ENCODE data around the gene C15orf39. TPM values are rescaled to one million over a fixed set of nuclear protein-coding genes. Genes with fewer than 3 reads are reported as not detected.
"Not testable (repeated sequence)": the region's sequence is repeated elsewhere in the genome, so short reads cannot be mapped to it uniquely, and the experiment has no call there.

The C15orf39 gene
- total and polyA plus RNA-seq, 5 experiments from 2014 or later, result 1.0 to 27.6 (median 4.5) TPM

DNA sequence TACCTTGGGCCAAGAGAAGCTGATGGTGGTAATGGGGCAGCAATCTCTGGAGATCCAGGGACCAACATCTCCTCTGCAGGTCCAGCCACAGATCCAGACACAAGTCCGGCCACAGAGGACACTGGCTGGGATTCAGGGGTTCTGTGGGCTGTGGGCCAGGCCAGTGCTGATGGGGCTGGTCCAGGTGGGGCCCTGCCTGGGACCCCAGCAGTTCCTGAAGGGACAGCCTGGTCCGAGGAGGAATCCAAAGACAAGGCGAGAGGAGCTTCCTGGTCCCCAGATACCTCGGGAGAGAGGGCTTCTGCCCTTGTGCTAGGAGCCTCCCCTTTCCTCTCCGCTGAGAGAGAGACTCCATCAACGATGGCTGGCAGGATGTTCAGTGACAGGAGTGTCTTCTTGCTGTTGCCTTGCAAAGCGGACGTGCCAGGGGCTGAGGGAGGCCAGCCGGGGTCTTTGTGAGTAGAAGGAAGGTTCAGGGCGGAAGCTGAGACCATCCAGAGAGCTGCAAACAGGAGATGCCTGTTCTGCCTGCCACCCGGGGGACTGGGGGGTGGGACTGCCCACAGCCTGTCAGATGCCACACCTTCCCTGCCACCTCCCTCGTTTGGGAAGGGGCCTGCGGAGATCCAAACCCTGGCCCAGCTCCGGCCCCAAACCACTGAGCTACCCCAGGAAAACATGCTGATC is 32.0 kb downstream of the C15orf39 start:
- H3K4me3 Mint-ChIP-seq, result no peak overlapping the region

DNA sequence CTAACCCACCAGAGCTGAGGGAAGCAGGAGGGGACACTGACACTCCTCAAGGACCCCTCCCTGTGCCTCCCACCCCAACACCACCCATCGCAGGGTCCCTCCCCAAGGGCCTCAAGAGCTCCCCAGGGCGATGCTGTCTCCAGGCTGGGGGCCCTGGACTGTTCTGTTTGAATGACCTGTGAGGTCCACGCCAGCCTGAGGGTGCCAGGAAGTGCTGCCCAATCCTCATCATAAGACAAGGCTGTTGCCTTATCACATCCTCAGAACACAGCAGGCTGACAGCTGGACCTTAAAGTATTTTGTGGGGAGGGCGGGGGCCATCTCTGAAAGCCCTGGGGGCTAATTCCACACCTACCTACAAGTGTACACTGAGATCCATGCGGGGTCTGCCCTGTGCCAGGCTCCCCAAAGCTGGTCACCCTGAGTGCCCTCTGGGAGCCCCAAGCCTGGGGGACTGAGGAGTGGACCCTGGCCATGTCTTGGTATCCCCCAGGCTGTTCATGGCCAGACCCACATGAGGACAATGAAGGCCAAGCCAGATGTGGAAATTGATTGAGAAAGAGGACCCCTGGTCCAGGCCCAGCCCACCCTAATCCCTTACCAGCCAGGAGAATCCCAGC is 32.6 kb downstream of the C15orf39 start:
- Mint-ChIP-seq H3K36me3 (no peaks in the 10 kb centered on the region), H3K4me3 (no peak overlapping the region), H3K27ac (no peak overlapping the region), H3K4me1 (no peaks in the 10 kb centered on the region), H3K27me3 (peaks cover 10 to 31% (median 14%) of the 10 kb centered on the region in 5 donors), H3K9me3 (no peaks in the 10 kb centered on the region)
- ATAC-seq, result no peak
- DNase-seq, result peak in 1 of 10 donors; percentile 10
- POLR2A ChIA-PET, result no interaction called here

More for the DNA sequence above, 32.0 kb downstream of the C15orf39 start:
- Mint-ChIP-seq H3K9me3 (no peaks in the 10 kb centered on the region), H3K27ac (no peak overlapping the region), H3K36me3 (no peaks in the 10 kb centered on the region), H3K27me3 (peaks cover 10 to 31% (median 13%) of the 10 kb centered on the region in 5 donors), H3K4me1 (no peaks in the 10 kb centered on the region)
- POLR2A ChIA-PET, result no interaction called here
- DNase-seq, result peak in 1 of 10 donors; percentile 51
- no peak for ATAC-seq

DNA sequence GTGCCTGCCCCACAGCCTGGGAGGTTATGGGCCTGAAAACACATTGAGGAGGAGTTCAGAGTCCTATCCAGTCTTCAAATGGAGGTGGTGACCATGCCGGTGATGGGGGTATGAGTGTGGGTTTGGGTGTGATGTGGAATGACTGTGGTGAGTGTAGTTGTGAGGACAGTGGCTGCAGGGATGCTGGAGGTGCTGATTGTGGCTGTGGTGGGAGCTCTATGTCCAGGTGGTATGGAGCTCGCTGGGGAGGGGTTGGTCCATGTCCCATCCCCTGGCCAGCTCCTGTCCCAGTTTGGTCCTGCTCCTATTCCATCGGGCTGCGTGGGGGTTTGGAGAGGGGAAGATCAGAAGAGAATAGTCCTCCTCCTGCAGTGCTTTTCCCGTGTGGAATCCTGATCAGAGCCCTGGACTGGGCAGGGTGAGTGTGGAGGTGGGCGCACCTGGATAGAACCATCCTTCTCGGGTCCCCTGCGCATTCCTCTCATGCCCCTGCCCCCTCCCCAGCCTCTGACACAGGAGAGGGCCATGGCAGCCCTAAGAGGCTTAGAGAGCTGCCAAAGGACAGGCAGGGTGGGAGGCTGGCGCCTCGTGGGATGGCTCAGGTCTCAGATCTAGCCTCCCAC is 33.5 kb downstream of the C15orf39 start:
- ATAC-seq (no peak), DNase-seq (peak in 1 of 10 donors; percentile 56)
- H3K4me3 Mint-ChIP-seq, result no peak overlapping the region
- no peaks in the 10 kb centered on the region for H3K36me3 Mint-ChIP-seq
- no peaks in the 10 kb centered on the region for H3K4me1 Mint-ChIP-seq
- H3K27ac Mint-ChIP-seq, result no peak overlapping the region
- H3K9me3 Mint-ChIP-seq, result no peaks in the 10 kb centered on the region
- peaks cover 10 to 31% (median 17%) of the 10 kb centered on the region in 5 donors for H3K27me3 Mint-ChIP-seq
- POLR2A ChIA-PET, result no interaction called here

DNA sequence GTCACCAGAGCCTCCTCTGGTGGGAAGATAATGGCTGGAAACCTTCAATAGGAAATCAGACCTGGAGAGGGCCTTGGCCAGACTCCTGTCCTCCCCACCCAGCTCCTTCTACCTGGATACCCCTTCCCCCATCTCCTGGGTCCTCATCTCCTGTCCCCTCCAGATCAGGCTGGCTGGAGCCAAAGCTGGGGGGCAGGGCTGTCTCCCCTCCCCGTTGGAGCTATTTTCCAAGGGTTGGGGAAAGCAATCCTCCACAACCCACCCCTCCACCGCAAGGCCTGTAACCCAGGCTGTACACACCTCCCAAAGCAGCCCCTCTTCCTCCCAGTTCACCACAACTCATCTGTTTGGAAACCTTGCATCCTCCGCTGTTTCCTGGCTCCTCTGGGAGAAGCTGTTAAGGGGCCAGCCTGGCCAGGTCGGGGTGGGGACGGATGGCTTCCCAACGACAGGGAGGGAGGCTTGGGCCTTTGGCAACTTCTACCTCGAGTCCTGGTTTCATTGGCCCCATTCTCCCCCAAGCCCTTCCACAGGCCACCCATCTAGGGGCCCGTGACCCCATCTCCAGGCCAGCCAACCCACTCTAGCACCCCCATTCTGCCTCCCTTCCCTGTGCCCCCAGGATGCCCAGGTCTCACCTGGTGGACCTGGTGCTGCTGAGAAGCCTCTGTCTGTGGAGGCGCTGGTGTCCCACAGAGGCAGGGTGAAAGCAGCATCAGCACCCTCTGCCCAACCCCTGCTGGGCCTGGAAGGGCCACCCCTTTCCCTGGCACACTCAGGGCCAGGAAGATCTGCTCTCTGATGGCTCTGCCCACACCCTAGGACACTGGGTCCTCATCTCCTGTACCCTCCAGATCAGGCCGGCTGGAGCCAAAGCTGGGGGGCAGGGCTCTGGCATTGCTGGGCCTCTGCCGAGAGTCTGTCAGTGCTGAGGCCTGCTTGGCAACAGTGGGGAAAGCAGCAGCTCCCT is 34.4 kb downstream of the C15orf39 start:
- Mint-ChIP-seq H3K27me3 (peaks cover 8 to 31% (median 20%) of the 10 kb centered on the region in 5 donors), H3K4me3 (no peak overlapping the region), H3K36me3 (no peaks in the 10 kb centered on the region), H3K27ac (no peak overlapping the region), H3K4me1 (no peaks in the 10 kb centered on the region), H3K9me3 (no peaks in the 10 kb centered on the region)
- ATAC-seq (no peak), DNase-seq (peak in 1 of 10 donors; percentile 62)
- POLR2A ChIA-PET, result no interaction called here

DNA sequence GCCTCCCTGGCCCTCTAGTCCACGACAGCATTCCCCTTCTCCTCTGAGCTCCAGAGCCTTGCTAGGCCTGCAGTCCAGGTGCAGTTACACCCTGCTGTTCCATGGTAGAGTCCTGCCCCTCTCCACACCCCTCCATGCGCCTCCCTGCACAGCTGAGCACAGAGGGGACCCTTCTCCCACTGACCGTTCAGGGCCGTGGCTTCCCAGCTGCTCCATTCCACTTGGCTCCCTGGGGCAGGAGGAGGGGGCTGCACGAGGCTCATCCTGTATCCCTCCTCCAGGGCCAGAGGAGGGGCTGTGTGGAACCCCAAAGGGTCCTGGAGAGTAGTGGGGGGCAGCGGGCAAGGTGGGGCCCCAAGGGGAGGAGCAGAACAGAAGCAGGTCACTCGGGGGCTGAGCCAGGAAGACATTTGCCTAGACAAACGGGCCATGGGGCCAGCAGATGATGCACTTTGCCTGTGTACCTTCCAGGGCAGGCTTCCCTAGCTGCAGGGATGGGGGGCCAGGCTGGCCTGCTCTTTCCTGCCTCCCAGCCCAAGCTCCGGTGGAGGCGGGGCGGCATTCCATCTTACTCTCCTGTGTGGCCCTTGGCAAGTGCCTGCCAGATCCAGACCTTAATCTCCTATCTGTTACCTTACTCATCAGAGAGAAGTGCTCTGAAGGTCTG is 35.8 kb downstream of the C15orf39 start:
- Mint-ChIP-seq H3K4me3 (no peak overlapping the region), H3K27me3 (peaks cover 8 to 19% (median 16%) of the 10 kb centered on the region in 5 donors), H3K9me3 (no peaks in the 10 kb centered on the region), H3K27ac (no peak overlapping the region), H3K4me1 (no peaks in the 10 kb centered on the region), H3K36me3 (no peaks in the 10 kb centered on the region)
- POLR2A ChIA-PET, result no interaction called here
- ATAC-seq (no peak), DNase-seq (peak in 1 of 10 donors; percentile 35)

DNA sequence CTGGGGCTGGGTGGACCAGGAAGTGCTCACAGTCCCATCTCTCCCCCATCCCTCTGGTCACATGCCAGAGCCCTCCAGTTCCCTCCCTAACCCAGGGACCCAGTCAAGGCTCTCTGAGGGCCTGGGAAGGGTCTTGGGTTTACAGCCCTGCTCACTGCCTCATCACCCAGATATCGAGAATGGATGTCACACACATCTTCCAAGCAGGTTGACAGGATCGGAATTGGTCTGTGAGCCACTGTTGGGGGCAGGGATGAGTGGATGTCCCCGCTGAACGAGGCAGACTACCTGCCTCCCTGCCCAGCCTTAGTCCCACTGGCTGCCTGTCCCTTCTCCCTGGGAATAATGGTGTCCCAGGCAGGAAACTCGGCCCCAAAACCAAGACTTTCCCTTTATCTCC is 36.5 kb downstream of the C15orf39 start:
- Mint-ChIP-seq H3K36me3 (no peaks in the 10 kb centered on the region), H3K27ac (no peak overlapping the region), H3K27me3 (peaks cover 4 to 17% (median 12%) of the 10 kb centered on the region in 5 donors), H3K4me1 (no peaks in the 10 kb centered on the region), H3K9me3 (no peaks in the 10 kb centered on the region), H3K4me3 (no peak overlapping the region)
- DNase-seq, result peak in 1 of 10 donors; percentile 27
- no peak for ATAC-seq
- POLR2A ChIA-PET, result no interaction called here

DNA sequence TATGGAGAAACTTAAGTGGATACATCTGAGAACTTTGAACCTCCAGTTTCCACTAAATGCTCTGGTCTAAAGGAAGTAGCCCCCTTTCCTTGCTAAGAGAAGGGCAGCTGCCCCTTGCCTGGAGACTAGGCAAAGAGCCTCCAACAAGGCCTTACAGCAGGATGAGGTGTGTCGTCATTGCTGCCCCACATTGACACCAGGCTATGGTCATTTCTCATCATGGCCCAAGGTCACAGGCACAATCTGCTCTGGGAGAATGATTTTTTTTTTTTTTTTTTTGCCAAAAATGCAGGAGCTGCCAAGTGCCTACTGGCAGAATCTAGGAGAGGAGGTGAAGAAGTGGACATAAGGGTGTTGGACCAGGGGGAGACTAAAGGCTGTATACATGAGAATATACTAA is 44.1 kb downstream of the C15orf39 start:
- H3K27me3 Mint-ChIP-seq, result peaks cover 3 to 16% (median 5%) of the 10 kb centered on the region in 5 donors
- H3K9me3 Mint-ChIP-seq, POLR2A ChIA-PET, H3K4me3 Mint-ChIP-seq, H3K27ac Mint-ChIP-seq, ATAC-seq, H3K36me3 Mint-ChIP-seq, DNase-seq, H3K4me1 Mint-ChIP-seq: not testable (repeated sequence)

DNA sequence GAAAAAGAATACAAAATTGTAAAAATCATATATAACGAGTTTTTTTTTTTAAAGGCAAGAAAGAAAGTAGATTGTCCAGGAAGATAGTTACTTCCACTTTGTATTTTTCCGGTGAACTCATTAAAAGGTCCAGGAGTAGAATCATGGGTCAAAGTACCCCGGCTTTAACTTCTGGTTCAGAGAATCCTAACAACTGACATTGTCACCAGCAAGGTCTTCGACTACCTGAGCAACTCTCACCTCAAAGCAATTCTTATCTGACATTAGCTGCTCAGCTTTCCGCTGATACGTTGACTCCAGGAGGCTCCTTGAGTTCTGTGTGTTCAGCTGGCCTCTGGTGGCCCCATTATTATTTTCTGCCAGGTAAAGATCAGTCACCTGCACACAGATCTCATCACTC is 47.3 kb downstream of the C15orf39 start:
- H3K36me3 Mint-ChIP-seq, H3K4me1 Mint-ChIP-seq, POLR2A ChIA-PET, ATAC-seq, H3K4me3 Mint-ChIP-seq, H3K27ac Mint-ChIP-seq, H3K9me3 Mint-ChIP-seq, DNase-seq: not testable (repeated sequence)
- H3K27me3 Mint-ChIP-seq, result peaks cover 5 to 17% (median 7%) of the 10 kb centered on the region in 5 donors

DNA sequence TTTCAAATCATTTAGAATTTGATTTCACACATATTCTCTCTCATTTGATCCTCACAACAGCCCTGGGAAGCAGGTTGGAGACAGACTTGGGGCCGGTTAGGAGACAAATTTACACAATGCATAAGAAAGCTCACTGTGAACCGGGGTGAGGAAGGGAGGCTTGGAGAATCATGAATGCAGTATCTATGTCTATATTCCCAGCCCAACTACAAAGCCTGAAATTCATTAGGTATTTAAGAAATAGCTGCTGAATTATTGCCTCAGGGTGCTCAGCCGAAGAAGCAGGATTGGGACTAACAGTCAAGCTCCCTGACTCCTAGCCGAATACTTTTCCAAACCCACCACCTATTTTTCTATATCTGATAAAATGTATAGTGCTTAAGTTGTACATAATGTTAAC is 48.0 kb downstream of the C15orf39 start:
- Mint-ChIP-seq H3K36me3 (no peaks in the 10 kb centered on the region), H3K4me1 (no peaks in the 10 kb centered on the region), H3K27me3 (peaks cover 5 to 17% (median 7%) of the 10 kb centered on the region in 5 donors), H3K4me3 (no peak overlapping the region), H3K9me3 (no peaks in the 10 kb centered on the region), H3K27ac (no peak overlapping the region)
- POLR2A ChIA-PET, result no interaction called here
- DNase-seq, result no peak
- ATAC-seq, result no peak

DNA sequence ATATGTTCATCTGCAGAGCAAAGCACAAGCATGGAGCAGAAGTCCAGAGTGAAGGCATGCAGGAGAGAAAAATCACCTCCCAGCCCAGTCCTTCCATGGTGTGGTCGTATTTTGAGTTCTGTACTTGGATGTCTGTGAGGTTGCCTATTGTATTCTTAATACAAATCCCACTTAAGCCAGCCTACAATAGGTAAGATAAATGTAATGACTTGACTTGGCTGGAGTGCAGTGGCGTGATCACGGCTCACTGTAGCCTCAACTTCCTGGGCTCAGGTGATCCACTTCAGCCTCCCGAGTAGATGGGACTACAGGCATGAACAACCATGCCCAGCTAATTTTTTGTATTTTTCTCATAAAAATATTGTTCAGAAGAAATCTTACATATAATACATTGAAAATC is 49.7 kb downstream of the C15orf39 start:
- not testable (repeated sequence) for H3K9me3 Mint-ChIP-seq, H3K27ac Mint-ChIP-seq, DNase-seq, ATAC-seq, H3K4me3 Mint-ChIP-seq, H3K4me1 Mint-ChIP-seq, H3K36me3 Mint-ChIP-seq
- H3K27me3 Mint-ChIP-seq, result peaks cover 5 to 14% (median 7%) of the 10 kb centered on the region in 5 donors
- POLR2A ChIA-PET, result interaction anchor here (0.7 kb wide), 1 partner anchor 238 kb away, joined by 8 read pairs; no protein-coding TSS in a partner anchor

DNA sequence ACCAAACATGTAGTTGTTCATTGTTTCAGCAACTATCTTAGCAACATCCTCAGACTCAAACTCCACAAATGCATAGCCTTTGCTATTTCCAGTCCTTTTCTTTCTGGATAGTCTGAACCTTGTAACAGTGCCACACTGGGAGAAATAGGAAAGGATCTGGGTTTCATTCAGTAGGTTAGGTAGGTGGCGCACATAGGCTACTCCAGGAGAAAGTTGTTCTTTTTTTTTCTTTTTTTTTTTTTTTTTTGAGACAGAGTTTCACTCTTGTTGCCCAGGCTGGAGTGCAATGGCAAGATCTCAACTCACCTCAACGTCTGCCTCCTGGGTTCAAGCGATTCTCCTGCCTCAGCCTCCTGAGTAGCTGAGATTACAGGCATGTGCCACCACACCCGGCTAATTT is 50.6 kb downstream of the C15orf39 start:
- not testable (repeated sequence) for H3K27ac Mint-ChIP-seq, DNase-seq, ATAC-seq

DNA sequence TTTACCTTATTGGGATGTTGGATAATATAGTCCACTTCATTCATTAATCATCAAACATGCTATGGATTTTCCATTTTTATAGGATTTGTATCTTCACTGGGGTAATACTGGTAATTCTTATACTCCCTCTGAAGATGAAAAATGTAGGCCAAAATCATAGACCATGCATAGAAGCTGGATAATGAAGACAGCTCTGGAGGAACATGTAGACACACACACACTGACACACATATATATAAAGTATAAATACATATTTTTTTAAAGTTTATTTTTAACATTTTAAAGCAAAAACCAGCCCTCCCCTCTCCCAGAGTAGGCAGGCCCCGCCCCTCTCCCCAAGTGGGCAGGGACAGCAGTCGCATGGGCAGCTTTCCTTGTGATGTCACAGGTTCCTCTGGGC is 56.4 kb downstream of the C15orf39 start, which contains the start of gene GOLGA6C:
TSS of gene GOLGA6C (plus strand) at position 301 of the 400 bp plus-strand sequence. CDS start 265 bp downstream, outside the sequence.
- H3K27ac Mint-ChIP-seq, H3K36me3 Mint-ChIP-seq, DNase-seq, H3K9me3 Mint-ChIP-seq, H3K4me1 Mint-ChIP-seq, H3K27me3 Mint-ChIP-seq, H3K4me3 Mint-ChIP-seq, ATAC-seq, POLR2A ChIA-PET: not testable (repeated sequence)

More for the DNA sequence above, 50.6 kb downstream of the C15orf39 start:
- H3K36me3 Mint-ChIP-seq, H3K4me3 Mint-ChIP-seq, H3K9me3 Mint-ChIP-seq, POLR2A ChIA-PET, H3K4me1 Mint-ChIP-seq: not testable (repeated sequence)
- H3K27me3 Mint-ChIP-seq, result peaks cover 5 to 14% (median 7%) of the 10 kb centered on the region in 5 donors
